T47D (cell line): Measurements from ENCODE around the gene MRPS27.

Source experiments
- DNase-seq, 2 experiments: peaks; one replicate each; pipeline versions ENCODE4 v3.0.0 to v3.0.0-alpha.2; 2011 to 2012; ENCODE audit warnings: low read depth in 1 of 2, low spot score in 1 of 2
- JUND ChIP-seq: IDR thresholded peaks from 2 replicates; pipeline ENCODE4 v1.6.1; 2012; ENCODE audit warnings: low read depth
- in situ Hi-C: cut with HindIII; loops from 2 replicates; pipeline ENCODE4 v1.10.0; 2016; ENCODE audit warnings: low sequenced_read_pairs, low pct_unique_long_range_greater_than_20kb

Gene MRPS27

GRCh38 chr5:72206994-72207393 lies 113.0 kb downstream of the MRPS27 start:
- DNase-seq: no peak
- in situ Hi-C loops: no loop called here
- TF ChIP-seq JUND: no peak

GRCh38 chr5:72206160-72206559 lies 113.9 kb downstream of the MRPS27 start:
- TF ChIP-seq JUND: no peak
- DNase-seq: no peak
- in situ Hi-C loops: no loop called here

GRCh38 chr5:72205431-72206009 lies 114.5 kb downstream of the MRPS27 start:
- no peak for TF ChIP-seq JUND
- in situ Hi-C loops: no loop called here
- no peak for DNase-seq

GRCh38 chr5:72204946-72205345 lies 115.1 kb downstream of the MRPS27 start:
- DNase-seq: no peak
- no peak for TF ChIP-seq JUND
- in situ Hi-C loops: no loop called here

GRCh38 chr5:72203251-72203845 lies 116.7 kb downstream of the MRPS27 start:
- DNase-seq: peak in 1 of 2 experiments; percentile 31
- TF ChIP-seq JUND: no peak
- in situ Hi-C loops: no loop called here

GRCh38 chr5:72202331-72202825 lies 117.7 kb downstream of the MRPS27 start:
- in situ Hi-C loops: no loop called here
- DNase-seq: no peak

GRCh38 chr5:72199681-72200080 lies 120.4 kb downstream of the MRPS27 start:
- in situ Hi-C loops: no loop called here
- TF ChIP-seq JUND: no peak

More at GRCh38 chr5:72202331-72202825, 117.7 kb downstream of the MRPS27 start:
- TF ChIP-seq JUND: no peak

GRCh38 chr5:72197393-72197792 lies 122.6 kb downstream of the MRPS27 start:
- no peak for DNase-seq
- TF ChIP-seq JUND: no peak
- in situ Hi-C loops: no loop called here

More at GRCh38 chr5:72199681-72200080, 120.4 kb downstream of the MRPS27 start:
- no peak for DNase-seq

- in situ Hi-C loops: no loop called here
- TF ChIP-seq JUND: no peak
These were observed 124.5 kb downstream of the MRPS27 start for GRCh38 chr5:72195581-72195980.

GRCh38 chr5:72194846-72195245 lies 125.2 kb downstream of the MRPS27 start:
- TF ChIP-seq JUND: no peak
- no peak for DNase-seq
- in situ Hi-C loops: no loop called here

More at GRCh38 chr5:72195581-72195980, 124.5 kb downstream of the MRPS27 start:
- DNase-seq: no peak

GRCh38 chr5:72191404-72191803 lies 128.6 kb downstream of the MRPS27 start:
- in situ Hi-C loops: no loop called here
- no peak for DNase-seq
- TF ChIP-seq JUND: no peak

GRCh38 chr5:72189146-72189545 lies 130.9 kb downstream of the MRPS27 start:
- no peak for TF ChIP-seq JUND
- in situ Hi-C loops: no loop called here
- DNase-seq: no peak

- DNase-seq: no peak
- in situ Hi-C loops: no loop called here
- TF ChIP-seq JUND: no peak
These were observed 131.9 kb downstream of the MRPS27 start for GRCh38 chr5:72188166-72188565.
